Gastrocnemius medialis (tissue), 4 donors: Measurements from ENCODE around the gene LYST.

Experiments
- CTCF ChIP-seq, 5 experiments: fragments of 450-650 bp in 3 of 5; fragments of 200-600 bp in 2 of 5; sonication (generic) in 2 of 5; IDR thresholded peaks in 4 of 5; conservative IDR thresholded peaks in 1 of 5; 1 replicate in 4 of 5; 2 replicates in 1 of 5; pipeline ENCODE4 v1.5.1; 2016 to 2019; ENCODE audit warnings: antibody characterized with exemption in 5 of 5, mild to moderate bottlenecking in 3 of 5, moderate library complexity in 3 of 5
- POLR2A ChIP-seq, 2 donors: fragments of 450-650 bp; IDR thresholded peaks; one replicate each; pipeline ENCODE4 v1.6.1; 2017; ENCODE audit warnings: antibody characterized with exemption in 2 of 2, mild to moderate bottlenecking in 2 of 2, moderate library complexity in 2 of 2

GRCh38 chr1:235671992-235672391 is 194.7 kb downstream of the LYST start:
- TF ChIP-seq CTCF (IDR thresholded peaks at IDR 0.05 in 4 of 5, conservative IDR thresholded peaks at IDR 0.05 in 1 of 5) (no peak), POLR2A (IDR thresholded peaks at IDR 0.05) (no peak)
